Cardiac muscle cell (in vitro differentiated cells and primary cell): ENCODE results near the gene MYOM3. TPM values are rescaled to one million over a fixed set of nuclear protein-coding genes. Genes with fewer than 3 reads are reported as not detected.

Experiments
- DNase-seq, 2 donors: peaks; one replicate each; pipeline versions ENCODE4 v3.0.0 to v3.0.0-alpha.2; 2010 to 2017; ENCODE audit warnings: low read depth in 1 of 2, low spot score in 1 of 2
- H3K27ac ChIP-seq: fragments of 200-600 bp; sonication (generic); 2 replicates; pipeline ENCODE4 v1.5.1; 2016
- H3K27me3 ChIP-seq: fragments of 200-600 bp; sonication (generic); 2 replicates; pipeline ENCODE4 v1.6.0; 2016; ENCODE audit warnings: control low read depth
- H3K36me3 ChIP-seq: fragments of 200-600 bp; sonication (generic); 2 replicates; pipeline ENCODE4 v1.5.1; 2016; ENCODE audit warnings: control low read depth
- H3K4me1 ChIP-seq: fragments of 200-600 bp; sonication (generic); 2 replicates; pipeline ENCODE4 v1.8.1; 2017; ENCODE audit warnings: low read depth, mild to moderate bottlenecking, mixed run types
- H3K4me3 ChIP-seq: fragments of 200-600 bp; sonication (generic); 2 replicates; pipeline ENCODE4 v1.5.1; 2016; ENCODE audit warnings: mild to moderate bottlenecking
- H3K9me3 ChIP-seq: fragments of 200-600 bp; sonication (generic); 2 replicates; pipeline ENCODE4 v1.5.1; 2017; ENCODE audit warnings: low read depth, mild to moderate bottlenecking, control low read depth
- CTCF ChIP-seq: IDR thresholded peaks from 2 replicates; pipeline ENCODE4 v1.5.1; 2012; ENCODE audit warnings: low read depth, mild to moderate bottlenecking, low read length
- polyA plus RNA-seq: library from polyadenylated mRNA; unstranded; fragments of >200 nt; fragmentation: Nextera tagmentation; extraction: Ambion mirVana; gene quantifications from 2 replicates; pipeline ENCODE4 v1.2.1, GENCODE V29; 2016
- total RNA-seq: library from RNA; depleted of rRNA; stranded (reverse); fragments of >200 nt; gene quantifications from 2 replicates; pipeline ENCODE4 v1.2.3, GENCODE V29; 2016

Gene MYOM3
- total and polyA plus RNA-seq, 2 experiments from 2014 or later: 0.71 TPM; not detected in 1

- Histone ChIP-seq H3K36me3 (no peaks in the 10 kb centered on the region), H3K27ac (no peak overlapping the region), H3K4me3 (no peak overlapping the region), H3K4me1 (peaks cover 8% of the 10 kb centered on the region), H3K9me3 (no peaks in the 10 kb centered on the region), H3K27me3 (no peaks in the 10 kb centered on the region)
- peak in 1 of 2 donors; percentile 37 for DNase-seq
- no peak for TF ChIP-seq CTCF
These were observed 1.2 kb downstream of the MYOM3 start for GRCh38 chr1:24110642-24111261.

DNA sequence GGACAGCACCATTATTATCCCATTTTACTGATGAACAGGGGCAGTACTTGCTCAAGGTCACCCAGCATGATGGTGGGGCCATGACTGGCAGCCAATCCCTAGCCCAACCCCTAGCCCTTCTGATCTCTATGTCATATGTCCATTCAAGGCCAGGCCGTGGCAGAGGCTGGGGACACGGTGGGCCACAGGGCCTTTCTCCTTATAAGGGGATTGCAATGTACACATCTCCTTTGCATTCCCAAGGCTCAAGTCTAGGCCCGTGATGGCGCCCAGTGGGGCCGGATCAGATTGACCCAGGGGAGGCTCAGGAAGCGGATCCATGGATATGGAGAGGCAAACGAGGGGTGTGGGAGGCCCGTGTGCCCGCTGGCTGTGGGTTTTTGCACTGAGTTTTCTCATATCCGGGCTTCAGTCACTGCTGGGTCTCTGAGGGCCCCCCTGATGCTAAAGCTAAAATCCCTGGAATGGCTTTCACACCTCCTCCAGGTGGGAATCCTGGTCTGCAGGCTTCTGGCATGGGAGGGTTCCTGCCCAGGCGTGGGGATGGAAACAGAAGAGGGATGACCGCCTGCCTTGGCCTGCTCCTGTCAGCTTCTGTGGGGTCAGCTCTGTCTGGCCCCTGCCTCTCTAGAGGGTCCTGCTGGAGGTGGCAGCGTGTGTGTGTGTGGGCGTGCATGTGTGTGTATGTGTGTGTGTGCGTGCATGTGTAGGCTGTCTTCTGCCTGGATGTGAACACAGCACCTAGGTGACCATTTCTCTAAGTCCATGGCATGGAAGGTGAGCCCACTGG lies 2.1 kb downstream of the MYOM3 start:
- no peak overlapping the region for H3K4me3 ChIP-seq
- H3K9me3 ChIP-seq: no peaks in the 10 kb centered on the region
- no peaks in the 10 kb centered on the region for H3K27me3 ChIP-seq
- peaks cover 8% of the 10 kb centered on the region for H3K4me1 ChIP-seq
- no peak overlapping the region for H3K27ac ChIP-seq
- no peak for TF ChIP-seq CTCF
- no peak for DNase-seq
- H3K36me3 ChIP-seq: no peaks in the 10 kb centered on the region

DNA sequence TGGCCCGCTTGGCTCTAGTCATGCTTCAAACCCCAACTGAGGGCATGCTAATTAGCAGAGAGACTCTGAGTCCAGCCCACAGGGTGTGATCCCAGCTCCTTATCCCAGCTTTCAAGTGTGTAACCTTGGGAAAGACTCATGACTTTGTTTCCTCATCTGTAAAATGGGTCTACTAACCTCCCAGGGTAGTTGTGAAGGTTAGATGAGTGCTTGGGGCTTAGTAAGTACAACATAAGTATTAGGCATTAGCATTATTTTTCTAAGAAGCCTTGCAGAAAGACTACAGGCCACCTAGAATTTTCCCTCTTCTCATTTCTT lies 2.8 kb downstream of the MYOM3 start:
- Histone ChIP-seq H3K27me3 (no peaks in the 10 kb centered on the region), H3K4me3 (no peak overlapping the region), H3K27ac (no peak overlapping the region), H3K9me3 (no peaks in the 10 kb centered on the region), H3K4me1 (peaks cover 8% of the 10 kb centered on the region), H3K36me3 (no peaks in the 10 kb centered on the region)
- no peak for DNase-seq
- no peak for TF ChIP-seq CTCF

DNA sequence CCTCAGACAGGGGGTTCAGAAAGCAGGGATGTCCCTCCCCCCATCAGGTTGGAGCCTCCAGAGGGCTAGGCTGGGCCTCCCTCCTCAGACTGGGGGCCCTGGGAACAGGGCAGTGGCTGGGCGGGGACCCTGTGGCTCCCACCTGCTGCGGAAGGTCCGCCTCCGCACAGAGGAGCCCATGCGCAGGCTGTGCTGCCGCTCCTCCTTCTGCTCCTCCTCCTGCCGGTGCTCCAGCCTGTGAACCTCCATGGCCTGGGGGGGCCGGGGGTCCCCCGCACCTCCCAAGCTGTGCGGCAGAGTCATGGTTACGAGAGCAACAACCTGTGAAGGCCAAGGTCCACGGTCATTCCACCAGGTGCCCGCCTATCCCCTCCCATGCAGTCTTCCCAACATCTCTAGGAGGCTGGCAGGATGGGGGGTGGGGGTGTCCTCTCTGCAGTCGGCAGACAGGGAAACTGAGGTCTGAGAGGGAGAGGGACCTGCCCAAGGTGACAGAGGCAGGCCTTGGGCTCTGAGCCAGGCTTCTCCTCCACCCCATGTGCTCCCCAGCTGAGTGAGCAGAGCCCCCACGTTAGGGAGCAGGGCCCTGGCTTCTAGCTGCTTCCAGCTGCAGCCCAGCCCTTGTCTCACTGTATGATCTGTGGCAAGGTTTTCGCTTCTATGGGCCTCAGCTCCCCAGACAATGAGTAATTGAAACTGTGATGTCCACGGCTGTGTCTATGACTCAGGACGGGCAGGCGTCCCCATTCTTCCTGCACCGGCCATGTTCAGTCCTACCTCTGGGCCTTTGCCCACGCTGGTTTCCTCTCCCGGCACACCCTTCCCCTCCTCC lies 3.4 kb downstream of the MYOM3 start:
- peak in 1 of 2 donors; percentile 74 for DNase-seq
- H3K27ac ChIP-seq: no peak overlapping the region
- H3K36me3 ChIP-seq: no peaks in the 10 kb centered on the region
- H3K4me3 ChIP-seq: no peak overlapping the region
- no peaks in the 10 kb centered on the region for H3K9me3 ChIP-seq
- H3K27me3 ChIP-seq: no peaks in the 10 kb centered on the region
- TF ChIP-seq CTCF: no peak
- H3K4me1 ChIP-seq: peaks cover 8% of the 10 kb centered on the region

DNA sequence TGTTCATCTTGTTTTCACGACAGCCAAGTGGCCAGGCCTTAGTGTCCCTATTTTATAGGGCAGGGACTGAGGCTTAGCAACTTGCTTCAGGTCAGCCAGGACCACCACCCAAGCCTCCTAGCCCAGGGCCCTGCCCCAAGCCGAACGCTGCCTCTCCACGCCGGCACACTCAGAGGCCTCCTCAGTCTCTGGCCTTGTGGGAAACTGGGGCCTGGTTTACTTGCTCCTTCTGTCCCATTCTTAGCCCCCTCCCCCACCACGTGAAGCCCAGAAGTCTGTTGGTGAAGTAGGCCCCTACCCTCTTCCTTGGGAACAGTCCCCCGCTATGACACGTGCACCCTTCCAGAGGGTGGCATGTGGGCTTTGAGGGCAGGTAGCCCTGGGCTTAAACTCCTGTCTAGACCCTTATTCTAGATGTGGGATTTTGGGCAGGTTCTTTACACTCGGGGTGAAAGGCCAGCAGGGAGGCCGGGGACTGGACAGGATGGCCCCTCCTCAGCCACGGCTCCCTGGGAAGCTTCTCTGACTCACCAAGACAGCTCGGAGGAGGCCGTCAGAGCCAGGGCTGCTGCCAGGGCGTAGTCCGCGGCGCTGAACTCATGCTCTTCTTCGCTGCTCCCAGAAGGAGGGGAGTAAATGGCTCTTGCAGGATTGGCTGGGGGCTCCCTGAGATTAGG lies 4.3 kb downstream of the MYOM3 start:
- Histone ChIP-seq H3K27me3 (no peaks in the 10 kb centered on the region), H3K4me1 (peaks cover 8% of the 10 kb centered on the region), H3K9me3 (no peaks in the 10 kb centered on the region), H3K36me3 (no peaks in the 10 kb centered on the region), H3K4me3 (no peak overlapping the region), H3K27ac (no peak overlapping the region)
- DNase-seq: peak in 1 of 2 donors; percentile 68
- TF ChIP-seq CTCF: no peak
